Brain microvascular endothelial cell (primary cell): ENCODE measurements around the gene IL17REL.

Experiments used
- DNase-seq: peaks from one replicate; pipeline ENCODE4 v3.0.0-alpha.2; 2020
- H3K27ac ChIP-seq: fragments of 250-450 bp; sonication (Bioruptor Pico); 2 replicates; pipeline ENCODE4 v1.5.1; 2020; ENCODE audit warnings: mild to moderate bottlenecking, moderate library complexity
- H3K27me3 ChIP-seq: fragments of 250-450 bp; sonication (Bioruptor Pico); replicated peaks from 2 replicates; pipeline ENCODE4 v1.5.1; 2020; ENCODE audit warnings: mild to moderate bottlenecking
- H3K36me3 ChIP-seq: fragments of 250-450 bp; sonication (Bioruptor Pico); replicated peaks from 2 replicates; pipeline ENCODE4 v1.5.1; 2020; ENCODE audit warnings: mild to moderate bottlenecking
- H3K4me3 ChIP-seq: 2 replicates; pipeline ENCODE4 v1.5.1; 2011; ENCODE audit warnings: low read depth, mild to moderate bottlenecking, control low read depth, low read length, moderate library complexity
- CTCF ChIP-seq: IDR thresholded peaks from 2 replicates; pipeline ENCODE4 v1.5.1; 2011; ENCODE audit warnings: low read depth, mild to moderate bottlenecking, moderate library complexity, low read length, control low read depth, inconsistent platforms; ENCODE audit errors: missing control alignments
- in situ Hi-C: cut with HindIII; loops from 2 replicates; pipeline ENCODE4 v1.10.0; 2017; ENCODE audit warnings: low sequenced_read_pairs, low pct_ligation_motif_present

Gene IL17REL

GRCh38 chr22:50009251-50009650, 3.3 kb downstream of the IL17REL start:
- Histone ChIP-seq H3K36me3 (no peaks in the 10 kb centered on the region), H3K27me3 (peaks cover 30% of the 10 kb centered on the region), H3K4me3 (no peak overlapping the region), H3K27ac (no peak overlapping the region)
- TF ChIP-seq CTCF, result no peak
- in situ Hi-C loops, result no loop called here
- DNase-seq, result no peak

- Histone ChIP-seq H3K4me3 (no peak overlapping the region), H3K27me3 (peaks cover 25% of the 10 kb centered on the region), H3K27ac (no peak overlapping the region), H3K36me3 (no peaks in the 10 kb centered on the region)
- no peak for TF ChIP-seq CTCF
- in situ Hi-C loops, result no loop called here
- no peak for DNase-seq
Observed at GRCh38 chr22:50008151-50009040, 4.2 kb downstream of the IL17REL start.

- in situ Hi-C loops, result no loop called here
- no peak overlapping the region for H3K4me3 ChIP-seq
- no peak overlapping the region for H3K27ac ChIP-seq
- peaks cover 21% of the 10 kb centered on the region for H3K27me3 ChIP-seq
- DNase-seq, result no peak
- no peak for TF ChIP-seq CTCF
- no peaks in the 10 kb centered on the region for H3K36me3 ChIP-seq
Observed at GRCh38 chr22:50007057-50007511, 5.5 kb downstream of the IL17REL start.

GRCh38 chr22:50004918-50005317, 7.6 kb downstream of the IL17REL start:
- TF ChIP-seq CTCF, result no peak
- no peak overlapping the region for H3K4me3 ChIP-seq
- peaks cover 3% of the 10 kb centered on the region for H3K27me3 ChIP-seq
- H3K27ac ChIP-seq, result no peak overlapping the region
- DNase-seq, result no peak
- in situ Hi-C loops, result no loop called here
- H3K36me3 ChIP-seq, result no peaks in the 10 kb centered on the region

GRCh38 chr22:50002791-50003190, 9.8 kb downstream of the IL17REL start:
- Histone ChIP-seq H3K27ac (no peak overlapping the region), H3K36me3 (no peaks in the 10 kb centered on the region), H3K4me3 (no peak overlapping the region), H3K27me3 (peaks cover 3% of the 10 kb centered on the region)
- TF ChIP-seq CTCF, result no peak
- in situ Hi-C loops, result no loop called here
- peak; percentile 42 for DNase-seq
